Pancreas (tissue), 10 donors: Measurements from ENCODE around the gene PARVA. TPM values are rescaled to one million over a fixed set of nuclear protein-coding genes. Genes with fewer than 3 reads are reported as not detected.

Experiments
- ATAC-seq, 4 donors: fragments of 200-7000 bp; cut with Tn5 transposase; one replicate each; pipeline versions ENCODE4 v1.8.0 to v1.9.1; 2020; ENCODE audit warnings: mild to moderate bottlenecking in 4 of 4, moderate library complexity in 4 of 4
- DNase-seq, 6 donors: peaks; one replicate each; pipeline ENCODE4 v3.0.0-alpha.2; 2020
- FAIRE-seq: peaks from 2 replicates; lab custom pipeline; 2012; peaks lifted over from hg19 to GRCh38; lab: Jason Lieb, UNC
- H3K27ac ChIP-seq, 4 donors: fragments of 200-600 bp; sonication (generic); 1 replicate in 3 of 4; 2 replicates in 1 of 4; pipeline versions ENCODE4 v1.5.0 to v1.8.0; 2020
- H3K27me3 ChIP-seq, 4 donors: fragments of 200-600 bp; one replicate each; pipeline ENCODE4 v1.8.0; 2021
- H3K36me3 ChIP-seq, 3 donors: fragments of 200-600 bp; sonication (generic) in 1 of 3; one replicate each; pipeline versions ENCODE4 v1.5.0 to v1.8.0; 2020 to 2021
- H3K4me1 ChIP-seq, 3 donors: fragments of 200-600 bp; one replicate each; pipeline ENCODE4 v1.8.0; 2021
- H3K4me3 ChIP-seq, 4 donors: fragments of 200-600 bp; sonication (generic) in 2 of 4; one replicate each; pipeline versions ENCODE4 v1.5.0 to v1.8.0; 2020 to 2021
- H3K9me3 ChIP-seq, 4 donors: fragments of 200-600 bp; one replicate each; pipeline ENCODE4 v1.8.0; 2021
- WGBS, 2 donors: extraction: QIAGEN DNeasy Blood & Tissue Kit; methylation state at CpG; one replicate each; pipeline ENCODE4 v1.1.7; 2013; 5-methylcytosine and 5-hydroxymethylcytosine counted together
- intact Hi-C, 3 donors: fragments of 100-400 bp; cut with DNase I; formaldehyde crosslinking; loops; one replicate each; pipeline versions ENCODE4 v1.11.1 to v1.14.2; 2022
- polyA plus RNA-seq, 2 donors: library from polyadenylated mRNA; stranded (reverse); fragments of 200-250 nt; gene quantifications; one replicate each; pipeline ENCODE4 v1.2.3, GENCODE V29; 2013
- total RNA-seq, 6 donors: library from RNA; stranded (reverse); fragmentation: NEBNext Ultra II Directional in 4 of 6; extraction: Animal tissue kit (Norgen Biotek cat#: 25700) in 4 of 6; gene quantifications; one replicate each; pipeline versions ENCODE4 v1.2.1 to v1.2.4, GENCODE V29; 2021 to 2023
- TF ChIP-seq, protein P1 (sequence below), 4 donors: fragments of 200-600 bp; sonication (generic) in 3 of 4; IDR thresholded peaks; one replicate each; pipeline versions ENCODE4 v1.5.0 to v1.8.0; 2021; ENCODE audit warnings: antibody characterized with exemption in 4 of 4
- donor health status: healthy with polysubstance abuse.
- donor health status: DM: no; HTN: no; CAD: no; lungs with moderate emphysema.
- donor health status: DM: no; HTN: no; CAD: no.
- donor health status: control.
- donor health status: control.
- donor health status: Bipolar disorder and iron deficiency.
- donor health status: DM: yes; HTN: yes; CAD: no.
- donor health status: DM: no; HTN: no; CAD: no.
- donor health status: DM: no; HTN: no; CAD: no.
- donor health status: DM: yes; HTN: yes; CAD: no.

The PARVA gene
- total and polyA plus RNA-seq, 8 donors: 12.4 to 61.9 (median 43.1) TPM

DNA sequence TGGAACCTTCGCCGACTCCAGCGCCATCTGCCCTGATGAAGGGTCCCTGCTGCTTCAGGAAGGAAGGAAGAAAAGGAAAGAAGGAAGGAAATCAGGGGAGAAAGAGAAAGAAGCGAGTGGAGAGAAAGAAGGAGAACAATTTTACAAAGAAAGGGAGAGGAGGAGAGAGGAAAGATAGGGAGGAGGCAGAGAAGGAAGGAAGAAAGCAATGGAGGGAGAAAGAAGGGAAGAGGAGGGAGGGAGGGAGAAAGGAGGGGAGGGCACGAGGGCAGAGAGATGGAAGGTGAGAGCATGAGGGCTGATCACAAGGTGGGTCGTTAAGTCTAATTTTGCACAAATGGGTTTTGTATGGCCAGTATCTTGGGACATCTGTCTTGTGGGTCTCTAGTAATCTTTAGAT, 39.2 kb downstream of the PARVA start:
- TF ChIP-seq, protein P1, sequence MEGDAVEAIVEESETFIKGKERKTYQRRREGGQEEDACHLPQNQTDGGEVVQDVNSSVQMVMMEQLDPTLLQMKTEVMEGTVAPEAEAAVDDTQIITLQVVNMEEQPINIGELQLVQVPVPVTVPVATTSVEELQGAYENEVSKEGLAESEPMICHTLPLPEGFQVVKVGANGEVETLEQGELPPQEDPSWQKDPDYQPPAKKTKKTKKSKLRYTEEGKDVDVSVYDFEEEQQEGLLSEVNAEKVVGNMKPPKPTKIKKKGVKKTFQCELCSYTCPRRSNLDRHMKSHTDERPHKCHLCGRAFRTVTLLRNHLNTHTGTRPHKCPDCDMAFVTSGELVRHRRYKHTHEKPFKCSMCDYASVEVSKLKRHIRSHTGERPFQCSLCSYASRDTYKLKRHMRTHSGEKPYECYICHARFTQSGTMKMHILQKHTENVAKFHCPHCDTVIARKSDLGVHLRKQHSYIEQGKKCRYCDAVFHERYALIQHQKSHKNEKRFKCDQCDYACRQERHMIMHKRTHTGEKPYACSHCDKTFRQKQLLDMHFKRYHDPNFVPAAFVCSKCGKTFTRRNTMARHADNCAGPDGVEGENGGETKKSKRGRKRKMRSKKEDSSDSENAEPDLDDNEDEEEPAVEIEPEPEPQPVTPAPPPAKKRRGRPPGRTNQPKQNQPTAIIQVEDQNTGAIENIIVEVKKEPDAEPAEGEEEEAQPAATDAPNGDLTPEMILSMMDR (IDR thresholded peaks at IDR 0.05): no peak
- 92% methylated on average over 6 of the region's 6 CpGs for whole genome bisulfite sequencing, 2 donors
- ATAC-seq: no peak
- Histone ChIP-seq H3K36me3 (no peaks in the 10 kb centered on the region), H3K27ac (no peak overlapping the region), H3K4me3 (no peak overlapping the region), H3K4me1 (peaks cover 4 to 7% (median 6%) of the 10 kb centered on the region in 3 donors), H3K27me3 (no peaks in the 10 kb centered on the region), H3K9me3 (no peaks in the 10 kb centered on the region)
- FAIRE-seq: no peak
- intact Hi-C loops: no loop called here
- DNase-seq: no peak

GRCh38 chr11:12417691-12418611, 40.6 kb downstream of the PARVA start:
- H3K9me3 ChIP-seq: no peaks in the 10 kb centered on the region
- FAIRE-seq (no peak), DNase-seq (no peak), ATAC-seq (no peak)
- 91 to 92% methylated on average over 11 of the region's 11 CpGs for WGBS, 2 donors
- H3K27me3 ChIP-seq: no peaks in the 10 kb centered on the region
- H3K4me1 ChIP-seq: peaks cover 4 to 7% (median 6%) of the 10 kb centered on the region in 3 donors
- intact Hi-C loops: no loop called here
- no peak overlapping the region for H3K27ac ChIP-seq
- TF ChIP-seq, protein P1 (IDR thresholded peaks at IDR 0.05): no peak
- no peak overlapping the region for H3K4me3 ChIP-seq
- H3K36me3 ChIP-seq: no peaks in the 10 kb centered on the region

DNA sequence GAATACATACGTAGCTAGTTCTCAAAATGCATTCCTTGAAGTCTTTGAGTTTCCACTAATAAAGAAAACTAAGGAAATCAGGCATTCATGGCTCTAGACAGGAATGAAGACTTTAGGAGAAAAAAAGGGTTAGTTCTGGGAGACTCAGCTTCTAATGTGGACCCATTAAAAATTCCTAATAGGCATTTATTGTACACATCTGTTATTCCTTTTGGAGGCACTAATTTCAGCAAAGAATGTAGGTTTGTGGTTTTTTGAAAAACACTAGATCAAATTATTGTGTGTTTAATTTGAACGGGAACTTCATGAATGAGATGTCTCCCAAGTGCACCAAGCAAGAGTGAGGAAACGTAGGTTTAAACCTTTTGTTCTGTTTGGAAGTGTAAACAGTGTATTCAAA, 42.7 kb downstream of the PARVA start:
- FAIRE-seq: no peak
- no peak overlapping the region for H3K27ac ChIP-seq

DNA sequence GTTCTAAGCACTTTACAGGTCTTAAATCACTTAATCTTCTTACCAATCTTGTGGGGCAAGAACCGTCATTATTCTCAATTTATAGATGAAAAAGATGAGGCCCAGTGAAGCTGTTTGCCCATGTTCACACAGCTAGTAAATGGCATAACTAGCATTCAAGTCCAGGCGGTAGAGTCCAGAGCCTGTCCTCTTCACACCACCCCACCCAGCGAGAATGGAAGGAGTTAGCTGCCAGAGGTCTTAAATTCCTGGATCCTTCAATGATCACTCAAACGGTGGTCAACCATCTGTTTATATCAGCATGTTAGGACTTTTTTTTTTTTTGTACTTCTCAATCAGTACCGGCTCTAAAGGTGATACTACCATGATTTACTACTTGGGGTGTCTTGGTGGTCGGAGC, 43.3 kb downstream of the PARVA start:
- no peaks in the 10 kb centered on the region for H3K4me1 ChIP-seq
- intact Hi-C loops: no loop called here
- ATAC-seq: no peak
- DNase-seq: no peak
- no peak overlapping the region for H3K4me3 ChIP-seq
- TF ChIP-seq, protein P1 (IDR thresholded peaks at IDR 0.05): no peak
- no peaks in the 10 kb centered on the region for H3K27me3 ChIP-seq
- 77 to 82% methylated on average over 6 of the region's 6 CpGs for WGBS, 2 donors
- H3K27ac ChIP-seq: no peak overlapping the region
- no peaks in the 10 kb centered on the region for H3K9me3 ChIP-seq
- FAIRE-seq: no peak
- no peaks in the 10 kb centered on the region for H3K36me3 ChIP-seq

More for the DNA sequence above, 42.7 kb downstream of the PARVA start:
- intact Hi-C loops: no loop called here
- TF ChIP-seq, protein P1 (IDR thresholded peaks at IDR 0.05): no peak
- WGBS, 2 donors: 84 to 85% methylated on average over 3 of the region's 3 CpGs
- Histone ChIP-seq H3K36me3 (no peaks in the 10 kb centered on the region), H3K27me3 (no peaks in the 10 kb centered on the region), H3K9me3 (no peaks in the 10 kb centered on the region), H3K4me3 (no peak overlapping the region), H3K4me1 (no peaks in the 10 kb centered on the region)
- ATAC-seq (no peak), DNase-seq (no peak)

DNA sequence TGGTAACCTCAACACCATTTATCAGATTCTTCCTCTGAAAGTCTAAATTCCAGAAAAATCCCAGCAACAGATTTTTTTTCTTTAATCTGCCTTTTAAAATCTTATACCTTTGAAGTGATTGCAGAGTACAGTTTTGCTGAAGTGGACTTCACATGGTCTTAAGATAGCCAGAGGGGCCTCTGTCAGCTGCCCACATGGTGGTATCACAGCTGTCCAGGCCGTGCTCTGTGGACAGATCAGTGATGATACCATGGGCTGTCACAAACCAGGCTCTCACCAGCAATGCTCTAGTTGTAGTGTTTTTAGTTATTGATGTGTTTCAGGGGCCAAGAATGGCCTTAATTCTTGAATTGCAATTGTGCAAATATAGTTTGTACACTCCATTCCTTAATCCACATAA, 44.0 kb downstream of the PARVA start:
- Histone ChIP-seq H3K27me3 (no peaks in the 10 kb centered on the region), H3K4me3 (no peak overlapping the region), H3K9me3 (no peaks in the 10 kb centered on the region), H3K4me1 (no peaks in the 10 kb centered on the region), H3K36me3 (no peaks in the 10 kb centered on the region), H3K27ac (no peak overlapping the region)
- no peak for FAIRE-seq
- no peak for DNase-seq
- ATAC-seq: no peak
- intact Hi-C loops: no loop called here
- TF ChIP-seq, protein P1 (IDR thresholded peaks at IDR 0.05): no peak
- WGBS, 2 donors: 90 to 97% methylated on average over 1 of the region's 1 CpG
